GM23248 (cell line): ENCODE measurements around the gene WHRN.

Experiments
- EZH2 ChIP-seq: fragments of 200-600 bp; sonication (generic); IDR thresholded peaks from 2 replicates; pipeline ENCODE4 v1.6.1; 2018; ENCODE audit warnings: antibody characterized with exemption, mild to moderate bottlenecking; ENCODE audit not compliant: insufficient read depth, poor library complexity, severe bottlenecking
- EZH2phosphoT487 ChIP-seq: fragments of 200-600 bp; sonication (generic); IDR thresholded peaks from 2 replicates; pipeline ENCODE4 v1.6.1; 2018; ENCODE audit warnings: antibody characterized with exemption, moderate library complexity, mild to moderate bottlenecking, low read depth; ENCODE audit not compliant: insufficient read depth

- TF ChIP-seq EZH2 (no peak), EZH2phosphoT487 (no peak)
These were observed 80.1 kb downstream of the WHRN start for GRCh38 chr9:114425126-114425525.
